GM23338 (cell line): ENCODE results near the gene NFIA. TPM values are rescaled to one million over a fixed set of nuclear protein-coding genes. Genes with fewer than 3 reads are reported as not detected.

ENCODE experiments used
- EZH2 ChIP-seq: fragments of 200-600 bp; sonication (generic); IDR thresholded peaks from one replicate; pipeline ENCODE4 v1.8.0; 2017; ENCODE audit warnings: antibody characterized with exemption, mild to moderate bottlenecking, low read depth; ENCODE audit not compliant: unreplicated experiment
- JUNB ChIP-seq: IDR thresholded peaks from one replicate; pipeline ENCODE4 v1.6.1; 2016; ENCODE audit warnings: antibody characterized with exemption; ENCODE audit not compliant: unreplicated experiment
- NANOG ChIP-seq: IDR thresholded peaks from 2 replicates; pipeline ENCODE4 v1.6.1; 2016; ENCODE audit warnings: antibody characterized with exemption, borderline replicate concordance
- STAT1 ChIP-seq: IDR thresholded peaks from one replicate; pipeline ENCODE4 v1.6.1; 2016; ENCODE audit warnings: antibody characterized with exemption; ENCODE audit not compliant: unreplicated experiment
- ZNF114 ChIP-seq: fragments of 250-450 bp; sonication (Bioruptor Pico); IDR thresholded peaks from 2 replicates; pipeline ENCODE4 v1.5.0; 2020; ENCODE audit warnings: mild to moderate bottlenecking, moderate library complexity
- polyA plus RNA-seq: library from polyadenylated mRNA; unstranded; fragments of >200 nt; fragmentation: Nextera tagmentation; extraction: Ambion mirVana; gene quantifications from 2 replicates; pipeline ENCODE4 v1.2.1, GENCODE V29; 2016
- total RNA-seq: library from RNA; depleted of rRNA; stranded (reverse); fragments of >200 nt; shearing (Covaris generic); gene quantifications from 2 replicates; pipeline ENCODE4 v1.2.3, GENCODE V29; 2014
- TF ChIP-seq, protein P1 (sequence below): fragments of 250-450 bp; sonication (Bioruptor Pico); IDR thresholded peaks from 2 replicates; pipeline ENCODE4 v1.5.0; 2020; ENCODE audit warnings: mild to moderate bottlenecking, moderate library complexity
- TF ChIP-seq, protein P2 (sequence below): IDR thresholded peaks from one replicate; pipeline ENCODE4 v1.6.1; 2018; ENCODE audit warnings: antibody characterized with exemption; ENCODE audit not compliant: unreplicated experiment
- TF ChIP-seq, protein P3 (sequence below): IDR thresholded peaks from 2 replicates; pipeline ENCODE4 v1.6.1; 2016; ENCODE audit warnings: antibody characterized with exemption
- TF ChIP-seq, protein P4 (sequence below), 2 experiments: fragments of 200-600 bp in 1 of 2; sonication (generic) in 1 of 2; conservative IDR thresholded peaks; 2 replicates each; pipeline versions ENCODE4 v1.5.1 to v1.6.1; 2016 to 2017; ENCODE audit warnings: antibody characterized with exemption in 2 of 2, low read depth in 2 of 2, mild to moderate bottlenecking in 2 of 2, moderate library complexity in 1 of 2

The NFIA gene
- total and polyA plus RNA-seq, 2 experiments from 2014 or later = 0.97 to 2.3 TPM

DNA sequence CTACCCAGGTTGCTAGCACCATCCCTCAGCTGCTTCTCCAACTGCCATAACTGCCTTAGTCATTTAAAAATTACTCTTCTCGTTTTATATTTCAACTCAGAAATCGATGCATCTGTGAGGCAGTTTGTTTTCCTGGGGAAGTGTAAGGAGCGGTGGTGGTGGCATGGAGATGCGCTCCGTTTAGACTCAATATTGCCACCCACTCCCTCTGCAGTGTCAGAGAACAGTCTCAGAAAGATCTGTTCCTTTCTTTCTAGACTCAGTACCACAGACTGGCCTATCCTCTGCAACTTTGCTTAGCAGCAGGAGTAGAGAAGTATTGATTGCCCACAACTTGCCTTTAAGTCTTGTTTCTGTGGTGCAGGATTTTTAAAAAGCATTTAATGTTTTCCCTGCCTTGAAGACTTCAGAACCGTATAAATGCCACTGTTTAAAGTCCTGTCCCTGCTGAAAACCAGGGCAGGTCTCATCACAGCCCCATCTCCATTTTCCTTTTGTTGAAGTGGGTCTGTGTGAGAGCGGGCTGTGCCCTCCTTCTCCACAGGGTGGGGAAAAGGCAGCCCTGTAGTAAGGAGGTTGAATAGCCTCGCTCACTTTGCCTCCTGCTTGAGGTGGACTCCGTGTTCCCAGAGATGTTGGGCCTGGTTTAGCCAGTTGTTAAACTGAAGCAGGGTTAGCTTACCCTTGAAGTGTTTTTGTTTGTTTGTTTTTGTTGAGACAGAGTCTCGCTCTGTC, 105.2 kb downstream of the NFIA start (continued):
- TF ChIP-seq, protein P1, sequence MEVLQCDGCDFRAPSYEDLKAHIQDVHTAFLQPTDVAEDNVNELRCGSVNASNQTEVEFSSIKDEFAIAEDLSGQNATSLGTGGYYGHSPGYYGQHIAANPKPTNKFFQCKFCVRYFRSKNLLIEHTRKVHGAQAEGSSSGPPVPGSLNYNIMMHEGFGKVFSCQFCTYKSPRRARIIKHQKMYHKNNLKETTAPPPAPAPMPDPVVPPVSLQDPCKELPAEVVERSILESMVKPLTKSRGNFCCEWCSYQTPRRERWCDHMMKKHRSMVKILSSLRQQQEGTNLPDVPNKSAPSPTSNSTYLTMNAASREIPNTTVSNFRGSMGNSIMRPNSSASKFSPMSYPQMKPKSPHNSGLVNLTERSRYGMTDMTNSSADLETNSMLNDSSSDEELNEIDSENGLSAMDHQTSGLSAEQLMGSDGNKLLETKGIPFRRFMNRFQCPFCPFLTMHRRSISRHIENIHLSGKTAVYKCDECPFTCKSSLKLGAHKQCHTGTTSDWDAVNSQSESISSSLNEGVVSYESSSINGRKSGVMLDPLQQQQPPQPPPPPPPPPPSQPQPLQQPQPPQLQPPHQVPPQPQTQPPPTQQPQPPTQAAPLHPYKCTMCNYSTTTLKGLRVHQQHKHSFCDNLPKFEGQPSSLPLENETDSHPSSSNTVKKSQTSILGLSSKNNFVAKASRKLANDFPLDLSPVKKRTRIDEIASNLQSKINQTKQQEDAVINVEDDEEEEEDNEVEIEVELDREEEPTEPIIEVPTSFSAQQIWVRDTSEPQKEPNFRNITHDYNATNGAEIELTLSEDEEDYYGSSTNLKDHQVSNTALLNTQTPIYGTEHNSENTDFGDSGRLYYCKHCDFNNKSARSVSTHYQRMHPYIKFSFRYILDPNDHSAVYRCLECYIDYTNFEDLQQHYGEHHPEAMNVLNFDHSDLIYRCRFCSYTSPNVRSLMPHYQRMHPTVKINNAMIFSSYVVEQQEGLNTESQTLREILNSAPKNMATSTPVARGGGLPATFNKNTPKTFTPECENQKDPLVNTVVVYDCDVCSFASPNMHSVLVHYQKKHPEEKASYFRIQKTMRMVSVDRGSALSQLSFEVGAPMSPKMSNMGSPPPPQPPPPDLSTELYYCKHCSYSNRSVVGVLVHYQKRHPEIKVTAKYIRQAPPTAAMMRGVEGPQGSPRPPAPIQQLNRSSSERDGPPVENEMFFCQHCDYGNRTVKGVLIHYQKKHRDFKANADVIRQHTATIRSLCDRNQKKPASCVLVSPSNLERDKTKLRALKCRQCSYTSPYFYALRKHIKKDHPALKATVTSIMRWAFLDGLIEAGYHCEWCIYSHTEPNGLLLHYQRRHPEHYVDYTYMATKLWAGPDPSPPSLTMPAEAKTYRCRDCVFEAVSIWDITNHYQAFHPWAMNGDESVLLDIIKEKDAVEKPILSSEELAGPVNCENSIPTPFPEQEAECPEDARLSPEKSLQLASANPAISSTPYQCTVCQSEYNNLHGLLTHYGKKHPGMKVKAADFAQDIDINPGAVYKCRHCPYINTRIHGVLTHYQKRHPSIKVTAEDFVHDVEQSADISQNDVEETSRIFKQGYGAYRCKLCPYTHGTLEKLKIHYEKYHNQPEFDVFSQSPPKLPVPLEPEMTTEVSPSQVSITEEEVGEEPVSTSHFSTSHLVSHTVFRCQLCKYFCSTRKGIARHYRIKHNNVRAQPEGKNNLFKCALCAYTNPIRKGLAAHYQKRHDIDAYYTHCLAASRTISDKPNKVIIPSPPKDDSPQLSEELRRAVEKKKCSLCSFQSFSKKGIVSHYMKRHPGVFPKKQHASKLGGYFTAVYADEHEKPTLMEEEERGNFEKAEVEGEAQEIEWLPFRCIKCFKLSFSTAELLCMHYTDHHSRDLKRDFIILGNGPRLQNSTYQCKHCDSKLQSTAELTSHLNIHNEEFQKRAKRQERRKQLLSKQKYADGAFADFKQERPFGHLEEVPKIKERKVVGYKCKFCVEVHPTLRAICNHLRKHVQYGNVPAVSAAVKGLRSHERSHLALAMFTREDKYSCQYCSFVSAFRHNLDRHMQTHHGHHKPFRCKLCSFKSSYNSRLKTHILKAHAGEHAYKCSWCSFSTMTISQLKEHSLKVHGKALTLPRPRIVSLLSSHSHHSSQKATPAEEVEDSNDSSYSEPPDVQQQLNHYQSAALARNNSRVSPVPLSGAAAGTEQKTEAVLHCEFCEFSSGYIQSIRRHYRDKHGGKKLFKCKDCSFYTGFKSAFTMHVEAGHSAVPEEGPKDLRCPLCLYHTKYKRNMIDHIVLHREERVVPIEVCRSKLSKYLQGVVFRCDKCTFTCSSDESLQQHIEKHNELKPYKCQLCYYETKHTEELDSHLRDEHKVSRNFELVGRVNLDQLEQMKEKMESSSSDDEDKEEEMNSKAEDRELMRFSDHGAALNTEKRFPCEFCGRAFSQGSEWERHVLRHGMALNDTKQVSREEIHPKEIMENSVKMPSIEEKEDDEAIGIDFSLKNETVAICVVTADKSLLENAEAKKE (CRISPR knock-in tag) = no peak
- TF ChIP-seq, protein P2, sequence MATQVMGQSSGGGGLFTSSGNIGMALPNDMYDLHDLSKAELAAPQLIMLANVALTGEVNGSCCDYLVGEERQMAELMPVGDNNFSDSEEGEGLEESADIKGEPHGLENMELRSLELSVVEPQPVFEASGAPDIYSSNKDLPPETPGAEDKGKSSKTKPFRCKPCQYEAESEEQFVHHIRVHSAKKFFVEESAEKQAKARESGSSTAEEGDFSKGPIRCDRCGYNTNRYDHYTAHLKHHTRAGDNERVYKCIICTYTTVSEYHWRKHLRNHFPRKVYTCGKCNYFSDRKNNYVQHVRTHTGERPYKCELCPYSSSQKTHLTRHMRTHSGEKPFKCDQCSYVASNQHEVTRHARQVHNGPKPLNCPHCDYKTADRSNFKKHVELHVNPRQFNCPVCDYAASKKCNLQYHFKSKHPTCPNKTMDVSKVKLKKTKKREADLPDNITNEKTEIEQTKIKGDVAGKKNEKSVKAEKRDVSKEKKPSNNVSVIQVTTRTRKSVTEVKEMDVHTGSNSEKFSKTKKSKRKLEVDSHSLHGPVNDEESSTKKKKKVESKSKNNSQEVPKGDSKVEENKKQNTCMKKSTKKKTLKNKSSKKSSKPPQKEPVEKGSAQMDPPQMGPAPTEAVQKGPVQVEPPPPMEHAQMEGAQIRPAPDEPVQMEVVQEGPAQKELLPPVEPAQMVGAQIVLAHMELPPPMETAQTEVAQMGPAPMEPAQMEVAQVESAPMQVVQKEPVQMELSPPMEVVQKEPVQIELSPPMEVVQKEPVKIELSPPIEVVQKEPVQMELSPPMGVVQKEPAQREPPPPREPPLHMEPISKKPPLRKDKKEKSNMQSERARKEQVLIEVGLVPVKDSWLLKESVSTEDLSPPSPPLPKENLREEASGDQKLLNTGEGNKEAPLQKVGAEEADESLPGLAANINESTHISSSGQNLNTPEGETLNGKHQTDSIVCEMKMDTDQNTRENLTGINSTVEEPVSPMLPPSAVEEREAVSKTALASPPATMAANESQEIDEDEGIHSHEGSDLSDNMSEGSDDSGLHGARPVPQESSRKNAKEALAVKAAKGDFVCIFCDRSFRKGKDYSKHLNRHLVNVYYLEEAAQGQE = no peak
- TF ChIP-seq STAT1 (no peak), NANOG (no peak), JUNB (no peak), ZNF114 (no peak), EZH2 (no peak)
- TF ChIP-seq, protein P3, sequence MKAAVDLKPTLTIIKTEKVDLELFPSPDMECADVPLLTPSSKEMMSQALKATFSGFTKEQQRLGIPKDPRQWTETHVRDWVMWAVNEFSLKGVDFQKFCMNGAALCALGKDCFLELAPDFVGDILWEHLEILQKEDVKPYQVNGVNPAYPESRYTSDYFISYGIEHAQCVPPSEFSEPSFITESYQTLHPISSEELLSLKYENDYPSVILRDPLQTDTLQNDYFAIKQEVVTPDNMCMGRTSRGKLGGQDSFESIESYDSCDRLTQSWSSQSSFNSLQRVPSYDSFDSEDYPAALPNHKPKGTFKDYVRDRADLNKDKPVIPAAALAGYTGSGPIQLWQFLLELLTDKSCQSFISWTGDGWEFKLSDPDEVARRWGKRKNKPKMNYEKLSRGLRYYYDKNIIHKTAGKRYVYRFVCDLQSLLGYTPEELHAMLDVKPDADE = no peak
- TF ChIP-seq, protein P4, sequence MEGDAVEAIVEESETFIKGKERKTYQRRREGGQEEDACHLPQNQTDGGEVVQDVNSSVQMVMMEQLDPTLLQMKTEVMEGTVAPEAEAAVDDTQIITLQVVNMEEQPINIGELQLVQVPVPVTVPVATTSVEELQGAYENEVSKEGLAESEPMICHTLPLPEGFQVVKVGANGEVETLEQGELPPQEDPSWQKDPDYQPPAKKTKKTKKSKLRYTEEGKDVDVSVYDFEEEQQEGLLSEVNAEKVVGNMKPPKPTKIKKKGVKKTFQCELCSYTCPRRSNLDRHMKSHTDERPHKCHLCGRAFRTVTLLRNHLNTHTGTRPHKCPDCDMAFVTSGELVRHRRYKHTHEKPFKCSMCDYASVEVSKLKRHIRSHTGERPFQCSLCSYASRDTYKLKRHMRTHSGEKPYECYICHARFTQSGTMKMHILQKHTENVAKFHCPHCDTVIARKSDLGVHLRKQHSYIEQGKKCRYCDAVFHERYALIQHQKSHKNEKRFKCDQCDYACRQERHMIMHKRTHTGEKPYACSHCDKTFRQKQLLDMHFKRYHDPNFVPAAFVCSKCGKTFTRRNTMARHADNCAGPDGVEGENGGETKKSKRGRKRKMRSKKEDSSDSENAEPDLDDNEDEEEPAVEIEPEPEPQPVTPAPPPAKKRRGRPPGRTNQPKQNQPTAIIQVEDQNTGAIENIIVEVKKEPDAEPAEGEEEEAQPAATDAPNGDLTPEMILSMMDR (conservative IDR thresholded peaks at IDR 0.05; ENCODE audit: low read depth in 2 of 2) = no peak
